K562 (cell line): Measurements from ENCODE around the gene KRT77. TPM values are rescaled to one million over a fixed set of nuclear protein-coding genes. Genes with fewer than 3 reads are reported as not detected.

Source experiments
- ATAC-seq: fragments of 200-7000 bp; cut with Tn5 transposase; 3 replicates; pipeline ENCODE4 v1.9.1; 2020; ENCODE audit warnings: moderate library complexity
- BruUV-seq: library from RNA; stranded (reverse); fragments of 400-500 nt; replicated peaks from 2 replicates; lab custom pipeline; 2021; lab: Mats Ljungman, UMichigan
- CTCF ChIA-PET: fragments of 300-600 bp; formaldehyde crosslinking; extraction: SDS; loops from one replicate; lab custom pipeline; 2021; ENCODE audit warnings: low intra/inter-chr PET ratio; lab: Yijun Ruan, JAX
- POLR2A ChIA-PET: fragments of 300-600, 350-650 bp; sonication (Branson Sonifier 250); formaldehyde crosslinking; extraction: SDS; loops from one replicate; lab custom pipeline; 2021; ENCODE audit warnings: antibody characterized with exemption, inconsistent platforms; lab: Yijun Ruan, JAX
- DNase-seq, 4 experiments: peaks; one replicate each; pipeline versions ENCODE4 v3.0.0 to v3.0.0-alpha.2; 2011 to 2018; ENCODE audit warnings: low spot score in 3 of 4, mixed read lengths in 3 of 4; ENCODE audit errors: extremely low read depth in 1 of 4
- FAIRE-seq: peaks from 2 replicates; lab custom pipeline; 2011; peaks lifted over from hg19 to GRCh38; lab: Jason Lieb, UNC
- H2AFZ ChIP-seq: 2 replicates; pipeline ENCODE4 v1.6.0; 2011; ENCODE audit warnings: low read depth, low read length, control low read depth, inconsistent platforms
- H3K27ac ChIP-seq: fragments of 200-600 bp; 3 replicates; pipeline ENCODE4 v1.8.0; 2011; ENCODE audit warnings: low read depth, mild to moderate bottlenecking, control low read depth, inconsistent platforms, low read length, moderate library complexity, mixed read lengths; ENCODE audit errors: extremely low read depth
- H3K27me3 ChIP-seq, 2 experiments: fragments of 300-600 bp in 1 of 2; 2 replicates in 1 of 2; 3 replicates in 1 of 2; pipeline versions ENCODE4 v1.6.0 to v1.8.0; 2011; ENCODE audit warnings: inconsistent platforms in 2 of 2, low read length in 2 of 2, mild to moderate bottlenecking in 1 of 2, mixed read lengths in 1 of 2, moderate library complexity in 1 of 2; ENCODE audit not compliant: control insufficient read depth in 2 of 2, insufficient read depth in 2 of 2
- H3K36me3 ChIP-seq: fragments of 300-600 bp; 3 replicates; pipeline ENCODE4 v1.8.0; 2011; ENCODE audit warnings: mild to moderate bottlenecking, low read length, inconsistent platforms; ENCODE audit not compliant: control insufficient read depth, insufficient read depth
- H3K4me1 ChIP-seq, 2 experiments: fragments of 200-600 bp in 1 of 2; replicated peaks in 1 of 2; 2 replicates in 1 of 2; 3 replicates in 1 of 2; pipeline versions ENCODE4 v1.5.1 to v1.8.0; 2011; ENCODE audit warnings: inconsistent platforms in 2 of 2, low read length in 2 of 2, mild to moderate bottlenecking in 1 of 2, mixed read lengths in 1 of 2, moderate library complexity in 1 of 2; ENCODE audit not compliant: control insufficient read depth in 2 of 2, insufficient read depth in 2 of 2
- H3K4me2 ChIP-seq: 2 replicates; pipeline ENCODE4 v1.6.1; 2011; ENCODE audit warnings: low read length, control low read depth, inconsistent platforms, mixed read lengths; ENCODE audit not compliant: insufficient read depth
- H3K4me3 ChIP-seq: fragments of 200-600 bp; sonication (generic), shearing (Covaris generic); 2 replicates; pipeline ENCODE4 v1.5.1; 2016; ENCODE audit warnings: control low read depth, inconsistent platforms
- H3K79me2 ChIP-seq: fragments of 200-600 bp; 3 replicates; pipeline ENCODE4 v1.8.0; 2011; ENCODE audit warnings: low read length, inconsistent platforms; ENCODE audit not compliant: control insufficient read depth, insufficient read depth
- H3K9ac ChIP-seq, 2 experiments: 2 replicates each; pipeline versions ENCODE4 v1.6.0 to v1.6.1; 2011; ENCODE audit warnings: low read depth in 2 of 2, low read length in 2 of 2, control low read depth in 1 of 2, inconsistent platforms in 1 of 2, mild to moderate bottlenecking in 1 of 2, mixed read lengths in 1 of 2; ENCODE audit not compliant: insufficient read depth in 1 of 2
- H3K9me1 ChIP-seq: one replicate; pipeline ENCODE4 v1.6.0; 2011; ENCODE audit warnings: inconsistent platforms, mild to moderate bottlenecking, low read length, moderate library complexity; ENCODE audit not compliant: control insufficient read depth, insufficient read depth
- H3K9me3 ChIP-seq: replicated peaks from 2 replicates; pipeline ENCODE4 v1.5.1; 2011; ENCODE audit warnings: low read depth, low read length, inconsistent platforms; ENCODE audit not compliant: control insufficient read depth, insufficient read depth
- H4K20me1 ChIP-seq: replicated peaks from 2 replicates; pipeline ENCODE4 v1.6.1; 2011; ENCODE audit warnings: low read length, inconsistent platforms, mixed read lengths; ENCODE audit not compliant: control insufficient read depth, insufficient read depth
- FOXM1 ChIP-seq, 2 experiments: fragments of 450-650 bp in 1 of 2; sonication (generic) in 1 of 2; formaldehyde crosslinking in 1 of 2; IDR thresholded peaks; 2 replicates each; pipeline versions ENCODE4 v1.6.1 to v1.9.0; 2017 to 2022; ENCODE audit warnings: low read depth in 2 of 2, mild to moderate bottlenecking in 2 of 2, missing genetic modification reagents in 1 of 2, moderate library complexity in 1 of 2
- ZNF12 ChIP-seq: sonication (generic); formaldehyde crosslinking; IDR thresholded peaks from 2 replicates; pipeline ENCODE4 v1.4.0; 2020; ENCODE audit warnings: mild to moderate bottlenecking, missing genetic modification reagents
- ZNF24 ChIP-seq: fragments of 450-650 bp; IDR thresholded peaks from 2 replicates; pipeline ENCODE4 v1.6.1; 2016
- ZNF778 ChIP-seq: fragments of 450-650 bp; formaldehyde crosslinking; IDR thresholded peaks from 2 replicates; pipeline ENCODE4 v1.4.0; 2020; ENCODE audit warnings: mild to moderate bottlenecking, moderate library complexity
- WGBS: fragments of 100-300 bp; shearing (Covaris generic); methylation state at CpG from one replicate; pipeline ENCODE4 v1.1.6; 2016; ENCODE audit warnings: low coverage, mixed read lengths; ENCODE audit not compliant: insufficient coverage; ENCODE audit errors: missing lambda C conversion rate; 5-methylcytosine and 5-hydroxymethylcytosine counted together
- in situ Hi-C: fragments of 300-500 bp; cut with MboI; formaldehyde crosslinking; loops from 4 replicates; pipeline ENCODE4 v1.15.0; 2018; ENCODE audit warnings: inconsistent platforms, mixed read lengths
- intact Hi-C: fragments of 100-400 bp; cut with micrococcal nuclease; formaldehyde crosslinking; loops from 2 replicates; pipeline ENCODE4 v1.14.2; 2022
- polyA plus RNA-seq, 8 experiments: library from polyadenylated mRNA; depleted of rRNA in 4 of 8; stranded (reverse) in 5 of 8; unstranded in 3 of 8; fragments of >200 nt; fragmentation: Nextera tagmentation in 2 of 8; fragmentation: Illumina TruSeq in 1 of 8; extraction: Ambion mirVana in 2 of 8; extraction: Trizol in 1 of 8; gene quantifications; 2 replicates each; pipeline versions ENCODE4 v1.2.1 to v1.2.3, GENCODE V29; 2011 to 2014; ENCODE audit warnings: inconsistent platforms in 1 of 8, missing spikeins in 1 of 8
- total RNA-seq, 7 experiments: library from RNA; depleted of rRNA in 6 of 7; stranded (reverse); fragments of >200 nt in 6 of 7; fragmentation: Illumina TruSeq in 2 of 7; extraction: Trizol in 2 of 7; gene quantifications; 2 replicates each; pipeline versions ENCODE4 v1.2.1 to v1.2.3, GENCODE V29; 2011 to 2021; ENCODE audit warnings: low replicate concordance in 1 of 7
- TF ChIP-seq, protein P1 (sequence below), 2 experiments: fragments of 450-650 bp; IDR thresholded peaks; 2 replicates each; pipeline ENCODE4 v1.6.1; 2016; ENCODE audit warnings: mild to moderate bottlenecking in 2 of 2, borderline replicate concordance in 1 of 2, low read depth in 1 of 2, moderate library complexity in 1 of 2

KRT77 gene
- total and polyA plus RNA-seq, 9 of the 15 experiments (the other 6 are each of a cell fraction or from before 2014, with no cell fraction given): not detected

DNA sequence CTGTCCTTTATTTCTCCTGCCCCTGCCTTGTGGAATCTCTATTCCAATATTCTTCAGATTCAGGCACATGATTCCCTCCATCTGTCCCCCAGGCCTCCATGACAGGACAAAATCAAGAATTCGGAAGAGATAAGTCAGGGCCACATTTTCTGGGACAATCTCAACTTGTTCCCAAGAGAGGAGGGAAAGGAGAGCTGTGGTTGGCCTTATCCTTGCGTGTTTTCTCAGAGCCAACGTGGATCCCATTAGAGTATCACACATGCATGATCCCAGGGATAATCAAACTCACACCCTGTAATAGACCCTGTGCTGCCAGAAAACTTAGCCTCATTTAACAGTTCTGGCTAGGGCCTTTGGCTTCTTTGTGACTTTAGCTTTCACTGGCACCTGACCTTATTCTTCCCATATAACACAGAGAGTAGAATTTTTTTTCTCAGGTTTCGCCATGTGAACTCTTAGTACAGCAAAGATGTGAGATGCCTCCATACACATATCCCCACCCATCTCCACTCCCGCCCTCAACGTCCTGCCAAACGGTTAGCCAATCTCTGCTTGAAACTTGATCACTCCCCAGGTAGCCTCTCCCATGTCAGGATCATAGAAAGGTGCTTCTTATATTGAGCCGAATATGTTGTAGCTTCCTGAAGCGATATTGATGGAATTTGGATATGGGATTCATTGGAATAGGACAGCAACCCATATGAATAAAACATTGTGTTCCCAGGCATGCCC lies 16.4 kb downstream of the KRT77 start:
- TF ChIP-seq FOXM1 (IDR thresholded peaks at IDR 0.05; ENCODE audit: low read depth): no peak
- TF ChIP-seq FOXM1 (CRISPR knock-in tag; IDR thresholded peaks at IDR 0.05; ENCODE audit: low read depth): no peak
- TF ChIP-seq ZNF24: no peak
- TF ChIP-seq ZNF778 (CRISPR knock-in tag): no peak
- TF ChIP-seq ZNF12 (CRISPR knock-in tag): no peak
- TF ChIP-seq, protein P1, sequence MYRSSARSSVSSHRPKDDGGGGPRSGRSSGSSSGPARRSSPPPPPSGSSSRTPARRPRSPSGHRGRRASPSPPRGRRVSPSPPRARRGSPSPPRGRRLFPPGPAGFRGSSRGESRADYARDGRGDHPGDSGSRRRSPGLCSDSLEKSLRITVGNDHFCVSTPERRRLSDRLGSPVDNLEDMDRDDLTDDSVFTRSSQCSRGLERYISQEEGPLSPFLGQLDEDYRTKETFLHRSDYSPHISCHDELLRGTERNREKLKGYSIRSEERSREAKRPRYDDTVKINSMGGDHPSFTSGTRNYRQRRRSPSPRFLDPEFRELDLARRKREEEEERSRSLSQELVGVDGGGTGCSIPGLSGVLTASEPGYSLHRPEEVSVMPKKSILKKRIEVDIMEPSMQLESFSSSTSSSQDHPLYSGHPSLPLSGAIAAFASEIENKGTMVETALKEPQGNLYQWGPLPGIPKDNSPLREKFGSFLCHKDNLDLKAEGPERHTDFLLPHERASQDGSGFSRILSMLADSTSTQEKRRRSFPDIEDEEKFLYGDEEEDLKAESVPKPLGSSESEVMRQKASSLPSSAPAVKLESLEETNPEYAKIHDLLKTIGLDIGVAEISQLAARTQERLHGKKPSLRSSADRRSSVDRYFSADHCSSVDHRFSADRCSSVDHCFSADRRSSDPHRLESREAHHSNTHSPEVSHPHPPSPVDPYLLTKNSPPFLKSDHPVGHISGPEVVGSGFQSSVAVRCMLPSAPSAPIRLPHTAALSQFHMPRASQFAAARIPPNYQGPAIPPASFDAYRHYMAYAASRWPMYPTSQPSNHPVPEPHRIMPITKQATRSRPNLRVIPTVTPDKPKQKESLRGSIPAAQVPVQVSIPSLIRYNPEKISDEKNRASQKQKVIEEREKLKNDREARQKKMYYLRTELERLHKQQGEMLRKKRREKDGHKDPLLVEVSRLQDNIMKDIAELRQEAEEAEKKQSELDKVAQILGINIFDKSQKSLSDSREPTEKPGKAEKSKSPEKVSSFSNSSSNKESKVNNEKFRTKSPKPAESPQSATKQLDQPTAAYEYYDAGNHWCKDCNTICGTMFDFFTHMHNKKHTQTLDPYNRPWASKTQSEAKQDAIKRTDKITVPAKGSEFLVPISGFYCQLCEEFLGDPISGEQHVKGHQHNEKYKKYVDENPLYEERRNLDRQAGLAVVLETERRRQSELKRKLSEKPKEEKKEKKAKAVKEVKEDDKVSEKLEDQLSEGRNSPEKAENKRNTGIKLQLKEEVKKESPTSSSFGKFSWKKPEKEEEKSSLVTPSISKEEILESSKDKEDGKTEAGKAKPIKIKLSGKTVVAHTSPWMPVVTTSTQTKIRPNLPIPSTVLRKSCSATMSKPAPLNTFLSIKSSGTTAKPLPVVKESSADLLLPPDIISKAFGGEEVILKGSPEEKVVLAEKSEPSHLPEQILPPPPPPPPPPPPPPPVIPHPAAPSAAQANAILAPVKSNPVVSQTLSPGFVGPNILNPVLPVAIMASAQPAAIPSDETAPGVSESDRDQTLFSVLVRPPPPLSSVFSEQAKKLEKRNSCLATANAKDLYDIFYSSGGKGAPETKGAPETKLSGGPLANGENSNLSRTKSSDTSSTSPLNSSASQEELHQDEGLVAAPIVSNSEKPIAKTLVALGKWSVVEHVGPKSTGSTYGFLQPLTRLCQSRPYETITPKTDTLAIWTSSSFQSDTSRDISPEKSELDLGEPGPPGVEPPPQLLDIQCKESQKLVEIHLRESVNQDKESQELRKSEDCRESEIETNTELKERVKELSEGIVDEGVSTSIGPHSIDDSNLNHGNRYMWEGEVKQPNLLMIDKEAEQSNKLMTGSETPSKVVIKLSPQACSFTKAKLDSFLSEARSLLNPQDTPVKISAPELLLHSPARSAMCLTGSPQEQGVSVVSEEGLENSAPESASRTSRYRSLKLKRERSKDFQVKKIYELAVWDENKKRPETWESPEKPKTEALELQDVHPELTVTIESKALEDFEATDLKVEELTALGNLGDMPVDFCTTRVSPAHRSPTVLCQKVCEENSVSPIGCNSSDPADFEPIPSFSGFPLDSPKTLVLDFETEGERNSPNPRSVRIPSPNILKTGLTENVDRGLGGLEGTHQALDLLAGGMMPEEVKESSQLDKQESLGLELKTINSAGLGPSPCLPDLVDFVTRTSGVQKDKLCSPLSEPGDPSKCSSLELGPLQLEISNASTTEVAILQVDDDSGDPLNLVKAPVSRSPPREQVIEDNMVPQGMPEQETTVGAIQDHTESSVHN (IDR thresholded peaks at IDR 0.05; ENCODE audit: borderline replicate concordance in 1 of 2, low read depth in 1 of 2): no peak
- TF ChIP-seq, all 486 proteins: peak for 0
- H3K4me2 ChIP-seq: no peak overlapping the region
- H3K9ac ChIP-seq: no peak overlapping the region
- ATAC-seq (no peak), DNase-seq (no peak), FAIRE-seq (no peak)
- H3K27me3 ChIP-seq: peaks cover 12 to 52% of the 10 kb centered on the region in 2 experiments
- in situ Hi-C loops (no loop called here), intact Hi-C loops (no loop called here)
- no peaks in the 10 kb centered on the region for H3K79me2 ChIP-seq
- no peaks in the 10 kb centered on the region for H4K20me1 ChIP-seq
- H3K4me3 ChIP-seq: no peak overlapping the region
- no peaks in the 10 kb centered on the region for H3K9me1 ChIP-seq
- H3K4me1 ChIP-seq: peaks cover 0 to 6% of the 10 kb centered on the region in 2 experiments; a peak in 1 of 5 replicates
- H3K27ac ChIP-seq: no peak overlapping the region
- no TSS peak for BruUV-seq
- no peaks in the 10 kb centered on the region for H3K36me3 ChIP-seq
- no peaks in the 10 kb centered on the region for H3K9me3 ChIP-seq
- H2AFZ ChIP-seq: no peak overlapping the region
- ChIA-PET POLR2A (interaction anchor here (0.6 to 1.2 kb wide), 3 partner anchors 11 to 40 kb away, joined by 3 read pairs; no protein-coding TSS in a partner anchor), CTCF (no interaction called here)
- 11% methylated on average over 9 of the region's 9 CpGs for WGBS
